HepG2 (cell line): ENCODE measurements around the gene ZBP1. TPM values are rescaled to one million over a fixed set of nuclear protein-coding genes. Genes with fewer than 3 reads are reported as not detected.

Experiments used
- AHR ChIP-seq: IDR thresholded peaks from 2 replicates; pipeline ENCODE4 v1.6.1; 2018; ENCODE audit warnings: missing genetic modification reagents, missing compliant biosample characterization
- ATM ChIP-seq: fragments of 450-650 bp; IDR thresholded peaks from 2 replicates; pipeline ENCODE4 v1.7.1; 2017; ENCODE audit warnings: mild to moderate bottlenecking, borderline replicate concordance
- BCL6 ChIP-seq: IDR thresholded peaks from 2 replicates; pipeline ENCODE4 v1.6.1; 2016; ENCODE audit warnings: missing genetic modification reagents, missing compliant biosample characterization
- CTCF ChIP-seq: sonication (generic); formaldehyde crosslinking; IDR thresholded peaks from 2 replicates; pipeline ENCODE4 v1.5.0; 2020; ENCODE audit warnings: mild to moderate bottlenecking, missing genetic modification reagents, moderate library complexity
- DMAP1 ChIP-seq: IDR thresholded peaks from 2 replicates; pipeline ENCODE4 v1.6.1; 2016
- FOXJ3 ChIP-seq: sonication (generic); formaldehyde crosslinking; IDR thresholded peaks from 2 replicates; pipeline ENCODE4 v1.4.0; 2020; ENCODE audit warnings: missing genetic modification reagents, mild to moderate bottlenecking, borderline replicate concordance
- HCFC1 ChIP-seq: fragments of 150-350 bp; IDR thresholded peaks from 2 replicates; pipeline ENCODE4 v1.6.1; 2014; ENCODE audit warnings: low read depth, low read length
- HIVEP1 ChIP-seq: sonication (generic); formaldehyde crosslinking; IDR thresholded peaks from 2 replicates; pipeline ENCODE4 v1.4.0; 2020; ENCODE audit warnings: mild to moderate bottlenecking, missing genetic modification reagents
- KDM1A ChIP-seq: IDR thresholded peaks from 2 replicates; pipeline ENCODE4 v1.6.1; 2016; ENCODE audit warnings: missing compliant biosample characterization
- KDM2A ChIP-seq: sonication (generic); formaldehyde crosslinking; IDR thresholded peaks from 2 replicates; pipeline ENCODE4 v1.4.0; 2020; ENCODE audit warnings: low read depth, missing genetic modification reagents, borderline replicate concordance
- KLF11 ChIP-seq: IDR thresholded peaks from 2 replicates; pipeline ENCODE4 v1.6.1; 2016; ENCODE audit warnings: missing compliant biosample characterization
- SETDB1 ChIP-seq: sonication (generic); formaldehyde crosslinking; IDR thresholded peaks from 2 replicates; pipeline ENCODE4 v1.5.1; 2020; ENCODE audit warnings: missing genetic modification reagents, mild to moderate bottlenecking, borderline replicate concordance
- SMC3 ChIP-seq: IDR thresholded peaks from 2 replicates; pipeline ENCODE4 v1.6.1; 2011; ENCODE audit warnings: low read length, improper control_type of control experiment
- TMF1 ChIP-seq: sonication (generic); formaldehyde crosslinking; IDR thresholded peaks from 2 replicates; pipeline ENCODE4 v1.8.1; 2022; ENCODE audit warnings: low read depth, missing genetic modification reagents
- ZBTB7A ChIP-seq: sonication (generic); formaldehyde crosslinking; IDR thresholded peaks from 2 replicates; pipeline ENCODE4 v1.8.0; 2022; ENCODE audit warnings: mild to moderate bottlenecking, missing genetic modification reagents
- ZFP91 ChIP-seq: sonication (generic); formaldehyde crosslinking; IDR thresholded peaks from 2 replicates; pipeline ENCODE4 v1.9.0; 2022; ENCODE audit warnings: missing genetic modification reagents, mild to moderate bottlenecking, borderline replicate concordance
- ZMYM3 ChIP-seq: sonication (generic); formaldehyde crosslinking; IDR thresholded peaks from 2 replicates; pipeline ENCODE4 v1.5.1; 2020; ENCODE audit warnings: mild to moderate bottlenecking, missing genetic modification reagents
- ZNF235 ChIP-seq: sonication (generic); formaldehyde crosslinking; IDR thresholded peaks from 2 replicates; pipeline ENCODE4 v1.8.1; 2023; ENCODE audit warnings: mild to moderate bottlenecking, missing genetic modification reagents, borderline replicate concordance
- ZNF263 ChIP-seq: sonication (generic); formaldehyde crosslinking; IDR thresholded peaks from 2 replicates; pipeline ENCODE4 v1.4.0; 2020; ENCODE audit warnings: missing genetic modification reagents
- ZNF383 ChIP-seq: sonication (generic); formaldehyde crosslinking; IDR thresholded peaks from 2 replicates; pipeline ENCODE4 v1.4.0; 2020; ENCODE audit warnings: missing genetic modification reagents, mild to moderate bottlenecking, borderline replicate concordance
- ZNF768 ChIP-seq: sonication (generic); formaldehyde crosslinking; IDR thresholded peaks from 2 replicates; pipeline ENCODE4 v1.4.0; 2020; ENCODE audit warnings: missing genetic modification reagents
- polyA plus RNA-seq, 8 experiments: library from polyadenylated mRNA; depleted of rRNA in 3 of 8; stranded (reverse) in 7 of 8; unstranded in 1 of 8; fragments of >200 nt; fragmentation: Illumina TruSeq in 4 of 8; extraction: Trizol in 4 of 8; gene quantifications; 2 replicates each; pipeline versions ENCODE4 v1.2.1 to v1.2.3, GENCODE V29; 2011 to 2016; ENCODE audit warnings: low read depth in 4 of 8, missing spikeins in 1 of 8, mixed read lengths in 1 of 8; ENCODE audit not compliant: insufficient read depth in 1 of 8
- total RNA-seq, 5 experiments: library from RNA; depleted of rRNA; stranded (reverse); fragments of >200 nt; fragmentation: Illumina TruSeq; extraction: Trizol; gene quantifications; 2 replicates each; pipeline ENCODE4 v1.2.3, GENCODE V29; 2016; ENCODE audit warnings: low read depth in 1 of 5

ZBP1 gene
- total and polyA plus RNA-seq, 2 of the 13 experiments (the other 11 are each of a cell fraction or from before 2014, with no cell fraction given), result not detected

- TF ChIP-seq ZFP91, result no peak
- no peak for TF ChIP-seq TMF1 (CRISPR knock-in tag)
- TF ChIP-seq ZNF235 (CRISPR knock-in tag), result no peak
- TF ChIP-seq ATM, result no peak
- 0 out of 2 replicates have a peak, but pooled peaks have one; percentile 17 for TF ChIP-seq SETDB1 (CRISPR knock-in tag)
- TF ChIP-seq KDM1A (CRISPR knock-in tag), result peak; percentile 46; the same call in 1 of the 2 replicates
- no peak for TF ChIP-seq KDM2A (CRISPR knock-in tag)
- peak; percentile 94 for TF ChIP-seq ZMYM3 (CRISPR knock-in tag)
- TF ChIP-seq HIVEP1 (CRISPR knock-in tag), result no peak
- TF ChIP-seq BCL6 (CRISPR knock-in tag), result no peak
- no peak for TF ChIP-seq SMC3
- no peak for TF ChIP-seq CTCF (CRISPR knock-in tag)
- no peak for TF ChIP-seq ZBTB7A
- TF ChIP-seq FOXJ3 (CRISPR knock-in tag), result no peak
- TF ChIP-seq HCFC1, result no peak
- TF ChIP-seq ZNF383, result no peak
- no peak for TF ChIP-seq ZNF263 (CRISPR knock-in tag)
- TF ChIP-seq ZNF768 (CRISPR knock-in tag), result peak; percentile 99
- TF ChIP-seq DMAP1 (CRISPR knock-in tag), result no peak
- no peak for TF ChIP-seq KLF11 (CRISPR knock-in tag)
- TF ChIP-seq AHR (CRISPR knock-in tag), result no peak
These were observed 23.9 kb downstream of the ZBP1 start (continued) for GRCh38 chr20:57596358-57596757.
